ENCODE results near the gene RPS19BP1. TPM values are rescaled to one million over a fixed set of nuclear protein-coding genes. Genes with fewer than 3 reads are reported as not detected.

Gene RPS19BP1
- total RNA-seq, 6 experiments from 2014 or later: 31.0 to 104 (median 32.8) TPM

DNA sequence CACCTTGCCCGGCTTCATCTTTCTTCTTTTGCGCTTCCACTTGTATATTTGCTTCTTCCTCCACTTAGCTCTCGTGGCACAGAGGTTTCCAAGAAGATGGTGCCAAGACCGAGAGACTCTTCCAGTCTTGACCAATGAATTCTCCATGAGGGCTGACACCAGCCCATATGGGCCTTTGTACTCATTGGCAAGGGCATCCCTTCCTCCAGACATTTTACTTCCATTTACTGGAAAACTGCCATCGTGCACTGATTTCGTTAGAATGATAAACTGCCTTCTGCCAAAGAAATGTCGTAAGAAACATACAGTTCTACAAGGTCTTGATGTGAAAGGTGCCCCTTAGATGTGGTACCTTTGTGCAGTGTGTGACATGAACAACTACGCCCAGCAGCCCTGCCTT, 35.1 kb downstream of the RPS19BP1 start:
- no peak for TF ChIP-seq POLR2A (IDR thresholded peaks at IDR 0.05)
- TF ChIP-seq, protein P1, sequence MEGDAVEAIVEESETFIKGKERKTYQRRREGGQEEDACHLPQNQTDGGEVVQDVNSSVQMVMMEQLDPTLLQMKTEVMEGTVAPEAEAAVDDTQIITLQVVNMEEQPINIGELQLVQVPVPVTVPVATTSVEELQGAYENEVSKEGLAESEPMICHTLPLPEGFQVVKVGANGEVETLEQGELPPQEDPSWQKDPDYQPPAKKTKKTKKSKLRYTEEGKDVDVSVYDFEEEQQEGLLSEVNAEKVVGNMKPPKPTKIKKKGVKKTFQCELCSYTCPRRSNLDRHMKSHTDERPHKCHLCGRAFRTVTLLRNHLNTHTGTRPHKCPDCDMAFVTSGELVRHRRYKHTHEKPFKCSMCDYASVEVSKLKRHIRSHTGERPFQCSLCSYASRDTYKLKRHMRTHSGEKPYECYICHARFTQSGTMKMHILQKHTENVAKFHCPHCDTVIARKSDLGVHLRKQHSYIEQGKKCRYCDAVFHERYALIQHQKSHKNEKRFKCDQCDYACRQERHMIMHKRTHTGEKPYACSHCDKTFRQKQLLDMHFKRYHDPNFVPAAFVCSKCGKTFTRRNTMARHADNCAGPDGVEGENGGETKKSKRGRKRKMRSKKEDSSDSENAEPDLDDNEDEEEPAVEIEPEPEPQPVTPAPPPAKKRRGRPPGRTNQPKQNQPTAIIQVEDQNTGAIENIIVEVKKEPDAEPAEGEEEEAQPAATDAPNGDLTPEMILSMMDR (IDR thresholded peaks at IDR 0.05): no peak
- Histone ChIP-seq H3K4me3 (no peak overlapping the region), H3K27ac (no peak overlapping the region), H3K36me3 (no peaks in the 10 kb centered on the region), H3K9me3 (no peaks in the 10 kb centered on the region), H3K27me3 (no peaks in the 10 kb centered on the region), H3K4me1 (peaks cover 0 to 11% (median 8%) of the 10 kb centered on the region in 4 donors)
- DNase-seq (no peak), ATAC-seq (no peak)
- WGBS (ENCODE audit: insufficient coverage, low coverage, low lambda C conversion rate, missing lambda C conversion rate): 78% methylated on average over 6 of the region's 8 CpGs
- intact Hi-C loops (cut with DNase I): no loop called here

DNA sequence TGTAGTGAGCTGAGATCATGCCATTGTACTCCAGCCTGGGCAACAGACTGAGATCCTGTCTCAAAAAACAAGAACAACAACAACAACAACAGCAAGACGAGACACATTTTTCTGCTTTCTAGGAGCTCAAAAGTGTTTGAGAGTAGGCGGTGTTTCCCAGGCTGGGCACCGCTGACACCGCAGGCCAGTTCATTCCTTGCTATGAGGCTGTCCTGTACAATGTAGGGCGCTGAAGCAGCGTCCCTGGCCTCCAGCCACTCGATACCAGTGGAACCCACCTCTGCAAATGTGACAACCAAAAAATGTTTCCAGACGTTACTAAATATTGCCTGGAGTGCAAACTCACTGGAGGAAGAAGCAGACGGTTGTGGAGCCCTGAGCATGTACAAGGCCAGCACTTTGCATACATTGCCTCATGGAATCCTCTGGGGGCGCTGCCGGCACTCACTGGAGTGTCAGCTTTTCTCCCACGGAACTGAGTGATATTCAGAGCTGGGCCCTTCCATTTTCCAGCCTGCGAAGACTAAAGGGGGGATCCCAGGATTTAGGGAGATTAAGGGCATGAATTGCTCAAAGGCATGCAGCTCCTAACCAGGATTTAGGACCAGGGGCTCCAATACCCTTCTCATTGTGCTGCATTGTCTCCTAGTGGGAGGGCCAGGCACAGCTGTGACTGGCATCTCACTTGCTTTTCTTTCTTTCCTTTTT, 36.3 kb downstream of the RPS19BP1 start:
- H3K4me1 ChIP-seq: peaks cover 0 to 5% (median 2%) of the 10 kb centered on the region in 4 donors
- no peaks in the 10 kb centered on the region for H3K9me3 ChIP-seq
- intact Hi-C loops (cut with DNase I): no loop called here
- no peak overlapping the region for H3K4me3 ChIP-seq
- 5% methylated on average over 6 of the region's 13 CpGs for WGBS (ENCODE audit: insufficient coverage, low coverage, low lambda C conversion rate, missing lambda C conversion rate)
- DNase-seq: peak; percentile 73 to 76 (median 75)
- TF ChIP-seq, protein P1 (IDR thresholded peaks at IDR 0.05): peak; percentile 67 to 86 (median 76)
- TF ChIP-seq POLR2A (IDR thresholded peaks at IDR 0.05): no peak
- H3K27ac ChIP-seq: no peak overlapping the region
- H3K27me3 ChIP-seq: no peaks in the 10 kb centered on the region
- peak; percentile 79 to 86 (median 83) for ATAC-seq
- no peaks in the 10 kb centered on the region for H3K36me3 ChIP-seq

DNA sequence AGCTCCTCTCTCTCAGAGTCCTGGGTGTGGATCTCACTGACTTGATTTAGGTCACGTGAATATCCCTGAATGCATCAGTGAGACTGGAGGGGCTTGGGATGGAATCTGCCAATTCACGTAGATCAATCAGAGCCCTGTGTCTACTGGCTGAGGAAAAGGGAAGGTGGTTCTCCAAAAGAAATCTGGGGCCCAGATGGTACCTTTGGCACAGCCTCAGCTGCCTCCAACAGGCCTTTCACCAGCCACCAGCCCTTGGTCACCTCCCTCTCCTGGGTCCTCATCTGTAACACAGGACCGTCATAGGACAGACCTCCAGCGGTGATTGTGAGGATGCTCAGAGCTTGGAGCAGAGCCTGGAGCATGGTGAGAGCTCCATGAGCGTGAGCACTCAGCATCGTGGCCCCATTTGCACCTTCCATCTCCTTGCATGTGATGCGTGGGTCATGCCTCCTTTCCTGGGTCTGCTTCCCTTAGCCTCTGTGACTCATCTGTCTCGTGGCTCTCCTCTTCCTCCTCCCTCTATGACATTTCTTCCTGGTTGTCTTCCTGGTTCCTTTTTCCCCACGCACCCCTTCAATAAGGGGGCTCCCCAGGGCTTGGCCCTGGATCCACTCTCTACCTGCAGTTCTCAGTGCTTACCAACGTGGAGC, 38.0 kb downstream of the RPS19BP1 start:
- WGBS (ENCODE audit: insufficient coverage, low coverage, low lambda C conversion rate, missing lambda C conversion rate): 47% methylated on average over 8 of the region's 10 CpGs
- intact Hi-C loops (cut with DNase I): loop anchor here in 1 of 2 donors (5.0 kb wide), 1 partner anchor 33 kb away; no protein-coding TSS in a partner anchor
- no peak overlapping the region for H3K27ac ChIP-seq

DNA sequence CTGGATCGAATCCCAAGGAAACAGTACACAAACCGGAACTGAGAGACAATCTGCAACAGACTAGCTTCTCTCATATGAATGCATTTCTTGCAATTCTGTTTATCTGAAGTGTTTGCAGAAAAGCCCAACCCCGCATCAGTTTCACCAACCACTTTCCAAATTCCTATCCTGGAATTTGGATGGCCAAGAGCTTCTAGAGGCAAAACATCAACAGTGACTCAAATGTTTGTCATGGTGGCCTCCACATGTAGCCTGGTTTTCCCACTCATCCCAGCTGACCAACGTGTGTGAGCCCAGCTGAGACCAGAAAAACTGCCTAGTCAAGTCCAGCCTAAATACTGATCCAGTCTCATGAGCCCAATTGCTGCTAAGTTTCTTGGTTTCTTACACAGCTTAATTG, 38.8 kb downstream of the RPS19BP1 start:
- ATAC-seq (no peak), DNase-seq (peak in 1 of 3 donors; percentile 2)
- H3K4me3 ChIP-seq: no peak overlapping the region
- TF ChIP-seq POLR2A (IDR thresholded peaks at IDR 0.05): no peak
- TF ChIP-seq, protein P1 (IDR thresholded peaks at IDR 0.05): no peak
- H3K9me3 ChIP-seq: no peaks in the 10 kb centered on the region
- intact Hi-C loops (cut with DNase I): loop anchor here in 1 of 2 donors (5.0 kb wide), 1 partner anchor 34 kb away; no protein-coding TSS in a partner anchor
- H3K4me1 ChIP-seq: no peaks in the 10 kb centered on the region
- no peak overlapping the region for H3K27ac ChIP-seq
- 41% methylated on average over 4 of the region's 4 CpGs for WGBS (ENCODE audit: insufficient coverage, low coverage, low lambda C conversion rate, missing lambda C conversion rate)
- no peaks in the 10 kb centered on the region for H3K36me3 ChIP-seq
- no peaks in the 10 kb centered on the region for H3K27me3 ChIP-seq

More for the DNA sequence above, 38.0 kb downstream of the RPS19BP1 start:
- H3K27me3 ChIP-seq: no peaks in the 10 kb centered on the region
- H3K4me1 ChIP-seq: no peaks in the 10 kb centered on the region
- no peak for ATAC-seq
- H3K9me3 ChIP-seq: no peaks in the 10 kb centered on the region
- no peak overlapping the region for H3K4me3 ChIP-seq
- TF ChIP-seq, protein P1 (IDR thresholded peaks at IDR 0.05): no peak
- no peak for TF ChIP-seq POLR2A (IDR thresholded peaks at IDR 0.05)
- DNase-seq: peak in 1 of 3 donors; percentile 28
- no peaks in the 10 kb centered on the region for H3K36me3 ChIP-seq
